DLD1 (cell line): ENCODE results near the gene PTK6.

Experiments used
- in situ Hi-C: cut with HindIII; loops from 2 replicates; pipeline ENCODE4 v1.10.0; 2017; ENCODE audit warnings: low sequenced_read_pairs

The PTK6 gene

GRCh38 chr20:63532449-63532971 lies 4.7 kb downstream of the PTK6 start:
- in situ Hi-C loops = no loop called here

GRCh38 chr20:63531686-63532448 lies 5.3 kb downstream of the PTK6 start:
- in situ Hi-C loops = no loop called here

- in situ Hi-C loops = no loop called here
These were observed 6.4 kb downstream of the PTK6 start for GRCh38 chr20:63530788-63531160.

GRCh38 chr20:63529861-63530787 lies 7.1 kb downstream of the PTK6 start:
- in situ Hi-C loops = no loop called here

GRCh38 chr20:63529180-63529860 lies 7.9 kb downstream of the PTK6 start:
- in situ Hi-C loops = no loop called here

GRCh38 chr20:63527184-63527583 lies 10.0 kb downstream of the PTK6 start:
- in situ Hi-C loops = no loop called here

GRCh38 chr20:63525971-63526370 lies 11.2 kb downstream of the PTK6 start:
- in situ Hi-C loops = no loop called here

- in situ Hi-C loops = no loop called here
These were observed 12.0 kb downstream of the PTK6 start for GRCh38 chr20:63525185-63525584.

GRCh38 chr20:63522981-63523611 lies 14.1 kb downstream of the PTK6 start:
- in situ Hi-C loops = no loop called here

- in situ Hi-C loops = no loop called here
These were observed 14.9 kb downstream of the PTK6 start for GRCh38 chr20:63522091-63522868.

GRCh38 chr20:63521602-63522001 lies 15.6 kb downstream of the PTK6 start:
- in situ Hi-C loops = no loop called here

- in situ Hi-C loops = no loop called here
These were observed 16.1 kb downstream of the PTK6 start for GRCh38 chr20:63520934-63521601.

- in situ Hi-C loops = no loop called here
These were observed 16.7 kb downstream of the PTK6 start, which contains the start of gene PPDPF for GRCh38 chr20:63520504-63520933. Gene PPDPF (plus strand): TSS chr20:63520765. CDS start chr20:63521309, 544 bp downstream.

- in situ Hi-C loops = no loop called here
These were observed 17.3 kb downstream of the PTK6 start for GRCh38 chr20:63519668-63520503.

GRCh38 chr20:63518946-63519667 lies 18.1 kb downstream of the PTK6 start:
- in situ Hi-C loops = no loop called here

- in situ Hi-C loops = no loop called here
These were observed 18.8 kb downstream of the PTK6 start for GRCh38 chr20:63518351-63518861.
